ENCODE data around the gene CDH4.

CDH4 gene

DNA sequence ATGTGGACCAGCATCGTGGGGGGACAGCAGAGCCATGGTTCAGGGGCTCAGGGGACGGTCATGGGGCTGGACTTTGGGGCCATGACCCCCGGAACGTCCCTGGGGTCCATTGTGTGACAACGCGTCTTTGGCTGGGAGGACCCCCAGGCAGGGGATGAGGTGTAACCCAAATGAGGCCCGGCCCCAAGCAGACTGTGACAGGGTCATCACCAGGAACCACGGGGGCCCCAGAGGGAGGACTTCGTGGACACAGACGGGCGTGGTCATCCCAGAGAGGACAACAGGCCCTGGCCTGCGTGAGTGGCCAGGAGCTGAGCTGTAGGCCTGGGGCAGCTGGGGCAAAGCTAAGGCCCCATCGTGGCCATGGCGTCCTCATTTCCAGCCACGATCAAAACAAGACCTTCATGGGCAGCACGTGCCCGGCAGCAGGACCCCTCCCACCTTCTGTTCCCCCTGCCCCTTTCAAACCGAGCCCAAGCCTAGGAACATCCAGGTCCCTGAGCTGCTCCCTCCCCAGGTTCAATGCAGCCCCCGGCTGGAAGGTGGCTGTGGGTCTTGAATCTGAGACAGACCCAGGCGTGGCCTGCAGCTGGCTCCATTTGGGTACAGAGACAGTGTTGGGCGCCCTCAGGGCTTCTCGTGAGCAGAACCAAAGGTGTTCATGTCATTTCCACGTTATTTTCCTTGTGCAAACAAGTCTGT lies 625.9 kb downstream of the CDH4 start:
- DNase-seq, result no peak

DNA sequence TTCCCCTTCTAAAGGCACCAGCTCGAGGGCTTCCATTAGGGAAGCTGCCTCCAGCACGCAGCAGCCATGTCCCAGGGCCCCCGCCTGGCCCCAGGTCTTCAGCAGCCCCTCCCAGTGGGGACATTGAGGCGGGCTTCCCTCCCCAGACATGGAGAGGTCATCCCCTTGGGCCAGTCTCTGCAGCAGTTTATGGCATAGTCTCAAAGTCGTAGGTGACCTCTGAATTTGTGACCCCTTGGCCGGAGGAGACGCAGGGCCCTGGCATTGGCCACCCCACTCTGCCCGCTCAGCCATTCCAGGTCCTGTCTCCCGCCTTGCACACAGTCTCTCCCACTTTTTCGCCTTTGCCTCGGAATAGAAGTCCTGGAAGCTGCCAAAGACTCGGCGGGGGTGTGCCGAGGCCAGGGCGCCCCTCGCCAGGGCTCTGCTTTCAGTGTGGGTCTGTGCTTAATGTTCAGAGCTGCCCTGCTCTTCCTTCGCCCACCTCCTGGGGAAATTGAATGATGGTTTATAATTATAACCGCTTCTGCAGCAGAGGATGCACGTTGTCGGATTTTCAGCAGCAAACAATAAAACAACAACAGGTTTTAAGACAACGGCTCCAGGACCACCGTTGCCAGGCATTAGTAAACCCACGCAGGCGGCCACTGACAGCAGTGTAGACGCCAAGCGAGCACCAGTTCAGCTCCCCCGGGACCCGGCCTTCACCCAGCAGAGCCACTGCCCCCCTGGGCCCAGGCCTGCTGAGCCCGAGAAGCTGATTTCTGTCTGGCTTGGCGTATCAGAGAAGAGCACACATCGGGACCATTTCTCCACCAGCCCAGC lies 626.6 kb downstream of the CDH4 start:
- DNase-seq, result no peak

DNA sequence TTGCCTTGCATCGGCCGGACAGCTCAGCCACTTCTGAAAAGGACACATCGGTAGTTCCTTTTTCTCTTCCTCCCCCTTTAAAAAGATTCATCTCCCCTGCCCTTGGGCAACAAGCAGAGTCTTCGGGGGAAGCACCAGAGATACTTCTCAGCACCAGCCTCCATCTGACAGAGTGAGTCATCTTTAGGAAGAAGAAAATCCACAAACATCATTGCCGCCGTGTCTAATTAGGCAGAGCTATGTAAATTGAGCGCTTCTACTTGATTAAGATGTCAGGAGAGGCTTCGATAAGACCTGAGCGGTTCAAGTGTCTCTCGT lies 627.2 kb downstream of the CDH4 start:
- no peak for DNase-seq

DNA sequence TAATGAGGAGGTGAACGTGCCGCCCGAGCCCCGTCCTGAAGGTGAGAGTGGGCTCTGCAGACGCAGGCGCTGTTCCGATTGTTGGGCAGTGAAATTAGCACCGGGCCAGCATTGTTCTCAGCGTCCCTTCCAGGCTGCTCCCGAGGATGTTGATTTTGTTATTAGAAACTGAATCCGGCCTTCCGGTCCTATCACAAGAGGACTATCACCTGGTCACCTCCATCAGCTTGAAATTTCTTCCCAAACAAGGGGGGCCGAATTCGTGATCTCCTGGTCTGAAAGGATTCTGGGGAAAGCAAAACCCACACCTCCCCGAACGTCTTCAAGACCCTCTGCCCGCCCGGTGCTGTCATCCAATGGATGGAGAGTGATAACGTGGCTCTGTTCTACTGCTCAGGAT lies 627.6 kb downstream of the CDH4 start:
- DNase-seq, result no peak

DNA sequence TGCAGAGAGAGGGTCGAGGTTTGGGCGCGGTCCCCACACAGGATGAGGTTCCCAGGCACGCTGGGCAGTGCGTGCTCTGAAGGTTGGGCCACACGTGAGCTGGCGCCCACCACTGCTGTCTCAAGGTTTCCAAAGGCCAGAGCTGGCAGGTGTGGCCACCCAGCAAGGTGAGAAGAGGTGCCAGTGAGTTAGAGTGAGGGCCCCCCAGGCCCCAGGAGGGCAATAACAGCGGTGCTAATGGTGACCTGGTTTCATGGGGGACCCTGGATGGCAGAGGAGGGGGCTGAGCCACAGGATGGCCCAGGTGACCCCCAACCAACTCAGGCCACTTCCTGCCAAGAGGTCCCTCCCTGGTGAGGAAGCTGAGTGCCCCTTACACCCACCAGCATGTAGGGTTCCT lies 628.6 kb downstream of the CDH4 start:
- DNase-seq, result no peak

DNA sequence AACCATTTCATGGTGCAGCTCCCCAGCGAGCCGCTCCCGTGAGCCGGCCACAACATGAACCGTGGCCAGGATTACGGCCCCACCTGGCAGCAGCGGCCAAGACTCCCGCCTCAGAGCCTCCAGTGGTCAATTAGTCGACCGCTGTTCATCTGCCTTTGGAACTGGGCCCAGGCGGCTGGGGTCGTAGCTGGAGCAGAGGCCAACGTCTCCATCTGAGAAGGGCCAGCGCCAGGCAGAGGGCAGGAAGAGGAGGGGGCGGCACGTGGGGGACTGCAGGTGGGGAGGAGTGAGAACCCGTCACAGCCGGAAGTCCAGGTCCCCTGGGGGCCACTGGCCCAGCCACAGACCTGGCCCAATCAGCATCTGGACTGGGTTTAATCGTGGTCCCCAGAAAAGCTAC lies 629.4 kb downstream of the CDH4 start:
- no peak for DNase-seq

DNA sequence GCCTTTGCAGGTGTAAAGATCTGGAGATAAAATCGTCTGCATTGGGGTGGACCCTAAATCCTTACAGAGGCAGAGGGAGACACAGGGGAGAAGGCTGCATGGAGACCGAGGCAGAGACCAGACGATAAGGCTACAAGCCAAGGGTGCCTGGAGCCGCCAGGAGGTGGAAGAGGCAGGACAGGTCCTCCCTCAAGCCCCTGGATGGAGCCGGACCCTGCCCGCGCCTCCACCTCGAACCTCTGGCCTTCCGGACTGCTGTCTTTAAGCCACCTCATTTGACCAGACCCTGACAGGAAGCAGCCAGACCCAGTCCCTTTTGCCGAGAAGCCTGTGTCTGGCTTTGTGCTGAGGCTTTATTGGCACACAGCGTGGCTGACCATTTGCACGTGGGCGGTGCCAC lies 629.8 kb downstream of the CDH4 start:
- DNase-seq, result no peak

DNA sequence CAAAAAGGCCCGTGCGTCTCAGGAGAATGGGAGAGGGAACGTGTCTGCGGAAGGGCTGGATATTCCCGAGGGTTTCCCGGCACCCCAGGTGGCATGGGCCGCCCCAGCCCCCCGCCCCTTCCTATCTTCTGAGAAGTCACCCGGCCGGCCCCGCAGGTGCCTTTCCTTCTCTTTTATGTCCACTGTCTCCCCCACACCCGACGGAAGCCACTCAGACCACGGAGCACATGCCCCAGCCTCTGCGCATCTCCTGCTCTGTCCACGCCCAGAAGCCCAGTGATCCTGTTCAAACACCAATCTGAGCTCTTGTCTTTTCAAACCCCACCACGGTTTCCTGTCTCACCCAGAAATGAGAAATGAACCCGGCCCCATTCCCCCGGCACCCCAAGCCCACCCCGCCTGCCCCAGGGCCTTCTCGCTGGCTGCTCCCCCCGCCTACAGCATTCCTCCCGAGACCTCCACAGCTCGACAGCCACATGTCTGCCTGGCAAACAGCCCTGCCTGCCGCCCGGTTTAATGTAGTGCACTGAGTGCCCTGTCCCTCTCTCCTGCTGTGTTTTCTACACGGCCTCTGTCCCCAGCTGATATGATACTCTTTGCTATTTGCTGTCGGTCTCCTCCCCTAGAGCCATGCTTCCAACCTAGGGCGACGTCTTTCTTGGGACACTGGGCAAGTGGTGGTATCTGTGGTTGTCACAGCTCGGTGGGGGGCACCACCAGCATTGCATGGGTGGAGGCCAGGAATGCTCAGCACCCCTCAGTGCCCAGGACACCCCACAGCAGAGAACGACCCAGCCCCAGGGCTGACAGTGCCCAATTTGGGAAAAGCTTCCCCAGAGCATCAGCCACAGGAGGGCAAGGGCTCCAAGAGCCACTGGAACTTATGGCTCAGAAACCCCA lies 630.9 kb downstream of the CDH4 start:
- DNase-seq, result no peak

DNA sequence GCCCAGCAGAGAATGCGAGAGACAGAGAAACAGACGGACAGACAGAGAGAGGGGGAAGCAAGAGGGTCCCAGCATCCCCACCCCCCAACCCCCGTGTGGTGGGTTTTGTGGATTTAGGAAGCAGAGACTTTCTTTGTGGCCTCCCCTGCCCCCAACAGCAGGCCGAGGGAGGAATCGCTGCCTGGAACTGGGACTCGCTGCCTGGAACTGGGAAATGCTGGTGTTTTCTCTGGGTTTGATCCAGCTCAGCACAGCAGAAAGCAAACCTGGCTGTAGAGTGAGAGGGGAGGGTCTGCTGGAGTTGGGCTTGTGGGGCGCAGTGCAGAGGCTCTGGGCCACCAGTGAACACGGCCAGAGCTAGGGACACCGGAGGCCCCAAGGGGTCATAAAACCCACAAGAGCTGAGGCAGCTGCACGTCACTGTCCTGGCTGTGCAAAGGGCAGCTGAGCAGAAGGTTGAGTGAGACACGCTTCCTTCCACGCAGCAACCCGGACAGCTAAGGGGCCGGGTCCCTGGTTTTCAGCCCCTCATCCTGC lies 631.9 kb downstream of the CDH4 start:
- no peak for DNase-seq

DNA sequence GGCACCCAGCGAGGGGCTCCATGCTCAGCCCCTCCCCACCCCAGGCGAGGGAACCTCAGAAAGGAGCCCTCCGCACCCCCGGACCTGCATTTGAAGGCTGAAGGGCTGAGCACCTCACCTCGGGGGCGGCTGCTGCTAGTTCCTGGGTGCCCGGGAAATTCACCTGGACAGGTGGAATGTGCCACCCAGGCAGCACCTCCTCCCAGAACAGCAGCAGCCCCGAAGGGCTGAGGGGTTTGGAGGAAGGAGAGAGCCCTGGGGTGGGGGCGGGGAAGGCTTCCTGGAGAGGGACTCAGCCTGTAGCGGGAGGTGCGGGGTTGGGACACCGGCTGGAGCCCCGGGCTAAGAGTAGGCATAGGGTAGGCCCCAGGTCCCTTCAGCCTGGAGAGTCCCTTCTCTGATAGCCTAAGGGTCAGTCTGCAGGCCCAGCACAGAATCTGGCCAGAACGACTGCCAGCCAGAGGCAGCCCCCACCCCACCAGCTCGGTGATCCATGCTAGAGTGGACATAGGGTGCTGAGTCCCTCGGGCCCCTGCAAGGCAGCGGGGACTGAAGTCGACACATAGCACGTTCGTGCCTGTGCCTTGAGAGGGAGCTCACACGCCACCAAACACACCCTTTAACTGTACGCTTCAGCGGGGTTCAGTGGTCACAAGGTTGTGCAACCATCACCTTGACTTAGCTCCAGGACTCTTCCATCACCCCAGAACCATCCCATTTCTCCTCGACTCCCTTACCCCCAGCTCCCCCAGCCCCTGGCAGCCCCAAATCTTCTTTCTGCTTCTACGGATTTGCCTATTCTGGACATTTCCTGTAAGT lies 632.7 kb downstream of the CDH4 start:
- DNase-seq, result no peak

DNA sequence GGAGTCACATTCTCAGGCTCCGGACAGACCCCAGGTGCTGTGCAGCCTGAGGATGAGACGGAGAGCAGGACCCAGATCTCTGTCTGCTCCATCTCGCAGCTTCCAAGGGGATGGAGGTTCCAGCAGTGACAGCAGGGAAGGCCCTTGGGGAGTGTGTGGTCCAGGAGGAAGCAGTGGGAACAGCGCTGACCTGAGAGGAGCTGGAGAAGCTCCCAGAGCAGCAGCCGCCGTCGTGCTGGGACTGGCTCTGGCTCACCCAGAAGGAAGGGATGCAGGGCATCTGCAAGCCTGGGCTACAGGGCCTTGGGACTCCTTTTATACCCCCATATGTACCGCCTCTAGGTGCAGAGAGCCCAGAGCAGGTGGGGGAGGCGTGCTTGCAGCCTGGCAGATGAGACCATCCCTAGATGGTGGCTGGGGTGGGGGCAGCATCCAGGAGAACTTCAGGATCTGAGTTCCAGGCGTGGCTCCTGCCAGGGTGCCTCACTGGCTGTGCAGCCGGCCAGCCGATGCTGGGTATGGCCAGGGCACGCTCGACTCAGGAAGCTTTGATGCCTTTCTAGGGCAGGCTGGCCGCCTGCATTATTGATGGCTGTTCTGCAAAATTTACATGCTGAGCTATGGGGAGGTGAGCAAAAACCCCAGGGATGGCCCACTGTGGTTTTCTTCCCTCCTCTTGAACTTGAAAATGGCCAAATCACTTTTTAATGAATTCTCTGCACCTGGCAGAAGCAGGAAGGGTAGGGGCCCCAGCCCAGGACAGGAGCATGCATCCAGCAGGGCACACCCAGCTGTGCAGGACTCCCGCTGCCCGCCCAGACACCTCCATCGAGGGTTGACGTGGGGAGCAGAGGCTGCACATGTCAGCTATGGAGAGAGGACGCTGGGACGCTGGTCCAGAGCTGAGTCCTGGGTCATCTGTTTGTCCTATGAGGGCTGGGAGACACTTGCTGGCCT lies 634.0 kb downstream of the CDH4 start:
- DNase-seq, result no peak

DNA sequence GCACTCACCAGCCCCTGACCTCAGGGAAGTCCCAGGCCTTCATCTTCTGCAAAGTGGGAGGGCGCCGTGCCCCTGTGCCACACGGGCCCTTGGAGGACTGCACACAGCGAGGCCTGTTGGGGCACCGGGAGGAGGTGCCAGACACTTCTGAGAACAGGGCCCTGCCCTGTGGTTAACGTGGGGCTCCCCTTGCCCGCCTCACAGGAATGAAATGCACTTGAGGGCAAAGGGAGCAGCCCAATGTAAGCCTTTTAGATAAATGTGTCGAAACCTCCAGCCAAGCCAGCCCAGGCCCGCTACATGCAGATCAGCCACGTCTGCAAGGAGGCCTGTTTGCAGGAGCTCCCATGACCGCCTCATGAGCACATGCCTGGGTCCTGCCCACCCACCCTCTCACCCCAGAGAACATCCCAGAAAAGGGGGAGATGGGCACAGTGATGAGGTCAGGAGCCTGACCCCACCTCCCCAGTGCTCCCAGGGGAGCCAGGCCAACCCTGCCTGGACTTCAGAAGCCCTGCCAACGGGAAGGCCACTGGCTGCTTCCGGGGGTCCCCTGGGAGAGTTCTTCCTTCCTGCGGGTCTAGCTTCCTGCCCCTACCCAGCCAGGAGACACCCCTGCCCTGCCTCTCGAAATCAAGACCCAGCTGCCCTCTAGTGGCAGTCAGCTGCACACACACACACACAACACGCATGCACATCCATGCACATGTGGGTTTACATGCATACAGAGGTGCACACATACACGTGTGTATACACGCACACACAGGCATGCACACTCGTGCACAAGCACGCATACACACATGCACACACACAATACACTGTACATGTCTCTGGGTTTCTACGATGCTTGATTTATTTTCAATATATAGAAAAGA lies 634.9 kb downstream of the CDH4 start:
- peak in 1 of 4 experiments; percentile 3 for DNase-seq

DNA sequence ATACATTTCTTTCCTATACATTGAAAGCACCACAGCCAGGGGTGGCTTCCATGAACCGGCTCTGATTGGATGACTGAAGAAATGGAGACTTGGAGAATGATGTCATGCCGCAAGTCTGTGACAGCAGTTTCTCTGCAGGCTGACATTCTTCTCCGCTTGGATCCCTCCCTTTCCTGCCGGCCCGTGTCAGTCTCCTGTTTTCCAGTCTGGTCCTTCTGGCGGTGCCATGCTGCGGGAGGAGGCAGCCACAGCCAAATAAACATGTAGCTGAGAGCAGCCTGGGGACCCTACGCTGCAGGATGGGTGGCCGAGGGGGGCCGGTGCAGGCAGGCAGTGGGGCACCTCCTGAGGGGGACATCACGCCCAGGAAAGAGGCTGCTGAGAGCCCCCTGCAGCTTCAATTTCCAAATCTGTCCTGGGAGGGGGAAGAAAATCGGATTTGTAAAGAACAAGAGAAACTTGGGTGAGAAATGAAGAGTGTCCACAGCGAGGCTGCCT lies 635.6 kb downstream of the CDH4 start:
- no peak for DNase-seq

DNA sequence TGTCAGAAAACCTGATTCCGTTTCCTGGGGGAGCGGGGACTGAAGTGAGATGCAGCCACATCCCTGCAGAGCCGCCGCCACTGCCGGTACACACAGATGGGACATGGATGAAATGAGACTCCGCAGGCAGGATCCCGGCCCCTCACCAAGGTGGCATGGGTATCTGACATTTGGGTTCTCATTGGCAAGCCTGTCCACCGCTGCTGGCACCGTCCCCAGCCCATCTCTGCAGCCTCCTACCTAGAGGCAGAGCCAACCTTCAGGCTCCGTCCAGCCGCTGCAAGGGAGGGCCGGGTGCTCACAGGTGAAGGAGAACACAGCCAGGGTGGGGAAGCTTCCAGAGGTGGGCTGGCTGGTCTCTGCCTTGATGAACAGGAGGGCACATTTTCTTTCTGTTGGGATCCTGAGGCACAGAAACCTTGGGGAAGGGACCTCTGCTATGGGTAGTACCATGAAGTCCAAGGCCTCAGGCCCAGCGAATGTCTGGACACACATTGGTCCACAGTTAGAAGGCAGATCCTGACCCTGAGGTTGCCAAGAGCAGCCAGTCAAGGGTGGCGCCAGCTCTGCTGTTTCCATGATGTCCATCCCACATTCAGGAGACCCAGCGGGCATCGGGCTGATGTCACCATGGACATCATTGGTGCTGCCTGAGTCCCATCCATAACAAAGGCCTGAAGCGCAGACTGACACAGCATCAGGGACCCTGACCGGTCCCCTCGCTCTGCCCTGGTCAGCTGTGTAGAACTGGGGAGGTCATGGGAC lies 636.2 kb downstream of the CDH4 start:
- DNase-seq, result no peak

DNA sequence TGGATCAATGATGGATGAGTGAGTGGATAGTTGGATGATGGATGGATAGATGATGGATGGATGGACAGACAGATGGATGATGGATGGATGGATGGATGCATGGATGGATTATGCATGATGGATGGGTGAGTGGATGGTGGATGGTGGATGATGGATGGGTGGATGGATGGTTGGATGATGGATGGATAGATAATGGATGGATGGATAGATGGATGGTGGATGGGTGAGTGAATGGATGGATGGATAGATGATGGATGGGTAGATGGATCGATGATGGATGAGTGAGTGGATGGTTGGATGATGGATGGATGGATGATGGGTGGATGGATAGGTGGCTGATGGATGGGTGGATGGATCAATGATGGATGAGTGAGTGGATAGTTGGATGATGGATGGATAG lies 637.6 kb downstream of the CDH4 start:
- DNase-seq, result no peak

DNA sequence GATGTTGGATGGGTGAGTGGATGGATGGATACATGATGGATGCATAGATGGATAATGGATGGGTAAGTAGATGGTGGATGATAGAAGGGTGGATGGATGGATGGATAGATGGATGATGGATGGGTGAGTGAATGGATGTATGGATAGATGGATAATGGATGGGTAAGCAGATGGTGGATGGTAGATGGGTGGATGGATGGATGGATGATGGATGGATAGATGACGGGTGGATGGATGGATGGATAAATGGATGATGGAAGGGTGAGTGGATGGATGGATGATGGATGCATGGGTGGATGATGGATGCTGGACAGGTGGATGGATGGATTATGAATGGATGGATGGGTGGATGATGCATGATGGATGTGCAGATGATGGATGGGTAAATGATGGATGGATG lies 638.1 kb downstream of the CDH4 start:
- no peak for DNase-seq

DNA sequence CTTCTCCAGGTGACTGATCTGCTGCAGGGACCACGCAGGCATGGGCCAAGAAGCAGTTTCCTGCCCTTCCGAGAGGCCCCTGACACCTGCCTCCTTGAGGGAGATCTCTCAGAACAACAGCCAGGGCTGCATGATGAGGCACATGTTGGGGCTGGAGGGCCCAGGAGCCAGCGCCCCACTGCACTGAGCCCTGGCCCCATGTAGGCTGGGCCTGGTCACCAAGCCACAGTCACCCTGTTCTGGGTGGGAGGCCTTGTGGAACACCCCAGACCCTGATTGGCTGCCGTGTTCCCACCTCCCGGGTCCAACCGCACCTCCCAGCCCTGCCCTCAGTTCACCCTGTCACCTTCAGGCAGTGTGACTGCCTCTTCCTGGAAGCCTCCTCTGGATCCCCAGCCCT lies 639.4 kb downstream of the CDH4 start:
- no peak for DNase-seq

DNA sequence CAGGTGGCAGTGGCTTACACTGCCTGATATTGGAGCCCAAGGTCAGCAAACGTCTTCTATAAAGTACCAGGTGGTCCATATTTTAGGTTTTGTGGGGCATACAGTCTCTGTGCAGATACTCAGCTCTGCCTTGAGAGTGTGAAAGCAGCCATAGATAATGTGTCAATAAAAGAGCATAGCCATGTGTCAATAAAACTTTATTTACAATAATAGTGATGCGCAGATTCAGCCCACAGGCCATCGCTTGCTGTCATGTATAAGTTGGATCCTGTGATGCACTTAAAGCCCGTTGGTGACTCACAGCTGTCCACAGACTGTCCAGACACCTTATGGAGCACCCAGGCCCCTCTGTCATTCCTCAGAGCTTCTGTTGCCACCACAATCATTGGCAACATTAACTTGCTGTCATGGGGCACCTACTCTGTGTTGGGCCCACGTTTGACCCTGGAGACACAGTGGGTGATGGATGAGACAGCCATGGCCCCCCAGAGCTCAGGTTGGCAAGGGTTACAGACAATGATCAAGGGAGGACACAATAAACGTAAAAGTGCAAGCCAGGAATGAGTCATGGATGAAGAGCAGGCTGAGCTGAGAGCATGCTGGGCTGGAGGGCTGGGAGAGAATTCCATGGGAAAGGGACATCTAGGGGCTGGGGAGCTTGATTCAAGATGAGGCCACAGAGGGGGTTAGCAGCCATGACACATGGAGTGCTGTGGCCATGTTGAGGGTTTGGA lies 640.0 kb downstream of the CDH4 start:
- DNase-seq, result no peak

DNA sequence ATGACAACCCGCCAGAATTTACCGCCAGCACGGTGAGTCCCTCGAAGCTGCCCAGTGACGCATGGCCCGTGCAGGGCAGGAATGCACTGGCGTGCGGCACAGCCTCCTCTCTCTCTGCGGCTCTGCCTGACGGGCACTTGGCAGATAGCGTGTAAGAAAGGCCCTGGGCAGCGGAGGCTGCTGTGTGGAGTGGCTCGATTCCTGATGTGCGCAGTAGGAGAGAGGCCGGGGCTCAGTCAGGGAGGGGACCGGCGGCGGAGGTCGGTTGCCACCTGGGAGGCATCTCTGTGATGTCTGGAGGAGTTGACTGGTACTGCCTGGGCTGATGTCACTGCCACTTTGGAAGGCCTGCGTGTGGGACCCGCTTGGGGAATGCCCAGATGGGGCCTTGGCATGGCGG lies 643.0 kb downstream of the CDH4 start:
- DNase-seq, result no peak
